Activated CD8-positive, alpha-beta memory T cell treated with anti-CD3 and anti-CD28 coated beads, Interleukin-2, amount 50 U/mL, for 1 hour (primary cell): Measurements from ENCODE around the gene SIRT5.

Experiments
- DNase-seq: peaks from one replicate; pipeline ENCODE4 v3.0.0-alpha.2; 2020; ENCODE audit errors: extremely low read depth

The SIRT5 gene

GRCh38 chr6:13553646-13554045, 20.8 kb upstream of the SIRT5 start:
- no peak for DNase-seq

DNA sequence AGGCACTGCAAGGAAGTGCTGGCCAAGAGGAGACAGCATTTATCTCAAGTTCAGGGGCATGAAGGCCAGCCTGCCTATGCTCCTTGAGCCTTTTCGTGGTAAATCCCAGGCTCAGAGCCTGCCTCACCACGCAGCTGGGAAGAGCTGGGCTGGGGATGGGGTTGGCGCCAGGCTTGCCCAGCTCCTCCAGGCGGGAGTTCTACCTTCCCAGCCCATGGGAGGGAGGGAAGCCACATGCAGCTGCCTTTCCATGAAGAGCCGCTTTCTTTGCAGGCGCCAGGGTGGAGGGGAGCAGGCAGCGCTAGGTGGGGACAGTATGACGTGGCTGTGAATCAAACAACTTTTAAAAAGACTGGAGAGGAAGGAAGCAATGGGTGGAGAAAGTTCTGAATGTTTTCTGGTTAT, 19.5 kb upstream of the SIRT5 start:
- no peak for DNase-seq

- DNase-seq, result no peak
These were observed 16.6 kb upstream of the SIRT5 start for GRCh38 chr6:13557841-13558240.

DNA sequence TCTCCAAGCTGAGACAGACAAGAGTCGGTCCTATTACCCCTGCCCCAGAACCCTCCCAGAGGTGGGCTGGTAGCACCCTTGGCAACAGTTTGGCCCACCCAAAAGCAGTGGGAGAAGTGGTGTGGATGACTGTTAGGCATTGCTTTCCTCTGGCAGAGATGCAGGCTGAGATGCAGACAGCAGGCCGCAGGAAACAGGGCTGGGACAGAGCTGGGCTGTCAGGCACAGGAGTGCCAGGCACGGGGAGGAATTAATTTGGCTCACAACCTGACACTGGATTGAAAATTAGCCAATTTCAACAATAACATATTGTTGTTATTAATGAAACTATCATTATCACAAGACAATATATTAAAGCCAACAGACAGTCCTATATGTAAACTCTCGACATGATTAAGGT, 15.7 kb upstream of the SIRT5 start:
- no peak for DNase-seq

GRCh38 chr6:13559251-13559650, 15.2 kb upstream of the SIRT5 start:
- no peak for DNase-seq

- DNase-seq, result no peak
These were observed 14.3 kb upstream of the SIRT5 start for GRCh38 chr6:13559968-13560650.

DNA sequence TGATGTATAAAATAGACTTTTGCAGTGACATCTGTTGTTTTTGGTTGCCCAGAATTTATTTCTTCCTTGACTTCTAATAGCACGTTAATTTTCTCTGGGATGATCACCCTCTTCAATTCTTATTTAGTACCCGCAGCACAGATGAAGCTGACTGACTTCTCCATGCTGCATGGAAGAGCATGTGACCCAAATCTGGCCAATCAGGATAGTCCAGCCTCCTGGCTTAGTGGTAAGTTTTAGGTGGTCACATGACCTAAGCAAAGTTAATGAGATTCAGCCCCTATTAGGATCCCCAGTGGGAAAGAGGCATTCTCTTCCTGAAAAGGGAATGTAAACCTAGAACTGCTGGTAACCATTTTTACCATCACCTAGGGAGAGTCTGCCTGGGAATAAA, 13.8 kb upstream of the SIRT5 start:
- DNase-seq, result no peak

DNA sequence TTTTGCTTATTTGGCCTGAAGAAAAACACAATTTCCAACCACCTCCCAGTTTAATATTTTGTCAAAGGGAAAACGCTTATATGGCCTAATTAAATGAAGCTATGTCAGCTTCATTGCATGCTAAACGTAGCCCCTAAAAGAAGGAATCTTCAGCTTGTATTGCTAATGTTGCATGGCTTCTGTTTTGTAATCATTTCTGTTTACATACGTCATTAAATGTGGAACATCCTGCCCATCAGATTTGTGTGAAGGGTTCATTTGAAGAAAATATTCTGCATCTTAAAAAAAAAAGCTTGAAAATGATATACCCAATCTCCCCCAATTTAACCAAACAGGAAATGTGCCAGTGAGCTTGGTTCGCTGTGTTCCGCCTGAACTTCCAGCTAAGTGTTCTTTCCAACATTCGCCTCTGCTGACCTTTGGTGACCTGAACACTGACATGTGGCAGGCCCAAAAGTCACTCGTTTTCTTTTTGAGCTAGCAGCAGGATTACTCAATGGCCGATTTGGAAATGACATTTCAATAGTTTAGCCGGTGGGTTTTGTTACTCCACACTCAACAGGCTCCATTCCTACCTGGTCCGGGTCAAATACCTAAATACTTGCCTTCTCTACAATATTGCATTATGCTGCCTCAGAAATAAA, 12.7 kb upstream of the SIRT5 start:
- no peak for DNase-seq

DNA sequence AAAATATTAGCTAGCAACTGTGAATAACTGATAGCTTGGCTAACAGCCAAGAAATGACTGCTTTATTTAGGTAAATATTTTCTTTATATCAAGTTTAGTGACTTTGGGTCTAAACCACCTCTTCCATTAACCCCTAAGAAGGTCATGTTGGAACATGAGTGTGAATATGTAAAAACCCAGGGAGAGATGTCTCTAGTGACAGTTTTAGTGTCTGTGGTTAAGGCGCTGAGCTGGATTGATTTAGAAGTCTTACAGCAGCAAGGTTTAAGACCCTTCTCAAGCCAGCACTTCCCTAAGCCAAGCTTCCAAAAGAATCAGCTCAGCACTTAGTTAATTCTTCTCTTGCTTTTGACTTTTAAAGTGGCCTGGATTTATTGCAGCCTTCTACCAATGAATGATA, 11.4 kb upstream of the SIRT5 start:
- DNase-seq, result no peak

DNA sequence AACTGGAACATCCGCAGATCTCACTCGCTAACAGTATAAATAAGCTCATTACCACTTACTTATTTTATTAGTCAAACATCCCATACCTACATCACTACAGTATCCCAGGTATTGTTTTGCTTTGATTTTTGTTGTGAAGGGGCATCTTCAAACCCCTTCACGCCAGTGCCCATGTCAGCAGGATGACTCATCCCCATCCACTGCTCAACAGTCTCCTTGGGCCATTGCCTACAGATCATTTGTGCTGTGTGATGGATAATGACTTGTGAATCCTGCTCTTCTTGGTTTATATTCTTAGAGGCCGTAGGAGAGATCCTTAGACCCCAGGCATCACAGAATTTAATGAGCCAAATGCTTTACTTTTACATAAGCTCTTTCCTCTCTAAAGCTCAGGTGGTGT, 8.5 kb upstream of the SIRT5 start:
- no peak for DNase-seq

- no peak for DNase-seq
These were observed 7.9 kb upstream of the SIRT5 start for GRCh38 chr6:13566500-13566899.

DNA sequence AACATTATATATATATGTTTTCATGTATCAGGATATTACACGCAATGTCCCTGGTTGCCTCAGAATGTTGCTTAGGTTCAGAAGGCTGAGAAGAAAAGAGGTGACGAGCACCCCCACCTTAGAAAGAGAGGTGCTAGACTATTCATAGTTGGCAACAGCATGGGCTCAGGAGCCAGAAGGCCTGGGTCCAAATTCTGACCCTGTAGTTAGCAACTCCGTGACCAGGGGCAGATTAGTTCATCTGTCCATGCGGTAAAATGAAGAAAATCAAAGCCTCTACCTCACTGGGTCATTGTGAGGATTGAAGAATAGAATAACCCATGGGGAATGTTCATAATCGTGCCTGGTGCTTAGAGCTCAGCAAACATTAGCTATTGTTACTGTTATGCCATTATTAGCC, 5.4 kb upstream of the SIRT5 start:
- no peak for DNase-seq

DNA sequence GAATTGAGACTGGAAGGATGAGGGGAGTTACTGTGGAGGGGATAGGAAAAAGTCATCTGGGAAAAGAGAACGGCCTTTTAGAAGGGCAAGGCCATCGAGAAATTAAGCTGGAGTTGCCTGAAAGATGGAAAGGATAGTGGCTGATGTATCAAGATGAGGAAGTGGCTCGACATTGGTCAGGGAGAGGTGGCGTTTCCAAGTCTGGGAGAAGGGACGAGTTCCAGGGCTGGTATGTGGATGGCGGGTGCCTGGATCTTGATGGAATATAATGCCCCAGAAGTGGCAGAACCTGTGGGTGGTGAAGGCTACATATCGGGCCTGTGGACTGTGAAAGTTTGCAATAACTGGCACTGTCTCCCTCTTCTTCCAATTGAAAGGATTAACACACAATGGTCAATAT, 2.2 kb upstream of the SIRT5 start:
- DNase-seq, result no peak

DNA sequence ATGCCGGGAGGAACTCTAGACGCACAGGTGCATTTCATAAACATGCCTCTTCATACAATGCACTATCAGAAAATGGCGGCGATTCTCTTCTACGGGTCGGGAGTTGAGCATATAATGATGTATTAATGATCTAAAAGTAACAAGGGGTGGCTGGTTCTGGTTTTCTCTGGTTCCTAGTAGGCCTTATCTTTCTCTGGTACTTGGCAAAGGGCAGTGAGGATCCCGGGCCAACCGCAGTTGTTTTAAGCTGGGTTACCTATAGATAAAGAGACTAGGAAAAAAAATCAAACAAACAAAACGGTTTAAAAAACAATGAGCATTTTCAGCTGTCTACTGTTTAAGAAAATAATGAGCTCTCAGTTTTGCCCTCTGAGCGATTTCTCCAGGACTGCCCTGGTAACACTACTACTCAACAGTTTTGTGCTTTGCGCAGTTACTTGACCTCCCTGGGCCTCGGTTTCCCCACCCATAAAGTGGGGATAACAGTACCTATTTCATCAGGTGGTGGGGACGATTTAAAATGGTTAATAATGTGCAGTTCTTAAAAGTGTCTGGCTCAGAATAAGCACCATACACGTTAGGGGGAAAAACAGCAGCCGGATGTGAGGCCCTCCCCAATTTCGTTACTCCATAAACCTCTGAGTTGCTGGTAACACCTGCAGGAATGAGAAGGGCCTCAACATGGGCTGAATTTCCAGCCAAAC, 1.3 kb upstream of the SIRT5 start:
- no peak for DNase-seq

DNA sequence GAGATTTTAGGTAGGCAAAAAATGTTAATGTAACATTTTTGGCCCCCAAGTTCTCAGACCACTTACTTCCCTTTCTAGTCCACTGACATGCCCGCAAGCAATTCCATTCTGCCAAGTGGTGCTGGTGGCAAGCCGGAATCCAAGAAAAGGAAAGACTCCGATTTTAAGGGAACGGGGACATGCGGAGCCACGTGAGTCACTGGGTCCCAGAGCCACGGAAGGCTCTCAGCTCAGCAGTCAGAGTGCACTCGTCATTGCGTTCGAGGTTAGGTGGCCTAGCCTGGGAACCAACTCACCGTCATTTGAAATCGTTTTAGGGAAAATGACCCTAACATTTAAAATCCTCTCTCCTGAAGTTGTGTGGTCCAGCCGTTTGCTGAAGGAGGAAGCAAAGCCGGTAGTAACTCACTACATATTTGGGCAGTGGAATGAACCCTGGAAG, 711 bp upstream of the SIRT5 start:
- no peak for DNase-seq

DNA sequence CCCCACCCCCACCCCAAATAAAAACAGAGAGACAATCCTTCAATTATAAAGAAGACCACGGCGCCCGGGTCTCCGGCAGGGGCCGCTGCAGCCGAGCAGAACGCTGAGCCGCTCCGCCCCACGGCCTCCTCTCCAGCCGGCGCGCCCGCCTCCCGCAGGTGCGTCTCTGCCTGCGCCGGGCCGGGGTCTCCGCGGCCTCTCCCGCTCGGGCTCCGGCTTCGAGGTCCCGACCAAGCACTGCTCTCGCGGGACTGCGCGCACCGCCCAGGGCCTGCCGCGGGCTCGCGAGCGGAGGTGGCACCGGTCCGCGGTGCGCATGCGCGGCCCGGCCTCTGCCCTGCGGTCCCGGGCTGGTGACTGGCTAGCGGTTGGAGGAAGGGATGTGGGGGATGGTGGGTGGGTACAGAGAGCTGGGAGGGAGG, 241 bp upstream of the SIRT5 start:
- DNase-seq, result peak; percentile 90

DNA sequence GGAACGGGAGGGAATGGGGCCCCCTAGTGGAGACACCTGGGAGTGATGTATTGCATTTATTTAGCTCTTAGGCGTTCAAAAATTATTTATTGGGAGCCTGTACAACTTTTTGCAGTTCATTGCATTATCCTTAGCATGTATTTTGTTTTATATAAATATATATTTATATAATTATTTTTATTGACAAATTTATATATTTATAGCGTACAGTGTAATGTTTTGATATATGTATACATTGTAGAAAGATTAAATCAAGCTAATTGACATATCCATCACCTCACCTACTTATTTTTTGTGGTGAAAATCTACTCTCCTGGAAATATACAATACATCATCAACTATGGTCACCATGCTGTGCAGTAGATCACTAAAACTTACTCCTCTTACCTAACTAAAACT, 975 bp downstream of the SIRT5 start:
- no peak for DNase-seq

- DNase-seq, result no peak
These were observed 1.6 kb downstream of the SIRT5 start for GRCh38 chr6:13576017-13576416.

DNA sequence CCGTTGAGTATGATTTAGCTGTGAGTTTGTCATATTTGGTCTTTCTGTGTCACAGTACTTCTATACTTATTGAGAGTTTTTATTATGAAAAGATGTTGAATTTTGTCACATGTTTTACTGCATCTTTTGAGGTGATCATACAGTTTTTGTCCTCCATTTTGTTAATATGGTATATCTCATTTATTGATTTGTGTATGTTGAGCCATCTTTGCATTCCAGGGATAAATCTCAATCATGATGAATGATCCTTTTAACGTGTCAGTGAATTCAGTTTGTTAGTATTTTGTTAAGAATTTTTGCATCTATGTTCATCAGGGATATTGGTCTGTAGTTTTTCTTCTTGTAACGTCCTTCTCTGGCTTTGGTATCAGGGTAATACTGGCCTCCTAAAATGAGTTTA, 3.5 kb downstream of the SIRT5 start:
- DNase-seq, result no peak

GRCh38 chr6:13579911-13580310, 5.5 kb downstream of the SIRT5 start:
- DNase-seq, result no peak

- no peak for DNase-seq
These were observed 7.4 kb downstream of the SIRT5 start for GRCh38 chr6:13581700-13582229.

DNA sequence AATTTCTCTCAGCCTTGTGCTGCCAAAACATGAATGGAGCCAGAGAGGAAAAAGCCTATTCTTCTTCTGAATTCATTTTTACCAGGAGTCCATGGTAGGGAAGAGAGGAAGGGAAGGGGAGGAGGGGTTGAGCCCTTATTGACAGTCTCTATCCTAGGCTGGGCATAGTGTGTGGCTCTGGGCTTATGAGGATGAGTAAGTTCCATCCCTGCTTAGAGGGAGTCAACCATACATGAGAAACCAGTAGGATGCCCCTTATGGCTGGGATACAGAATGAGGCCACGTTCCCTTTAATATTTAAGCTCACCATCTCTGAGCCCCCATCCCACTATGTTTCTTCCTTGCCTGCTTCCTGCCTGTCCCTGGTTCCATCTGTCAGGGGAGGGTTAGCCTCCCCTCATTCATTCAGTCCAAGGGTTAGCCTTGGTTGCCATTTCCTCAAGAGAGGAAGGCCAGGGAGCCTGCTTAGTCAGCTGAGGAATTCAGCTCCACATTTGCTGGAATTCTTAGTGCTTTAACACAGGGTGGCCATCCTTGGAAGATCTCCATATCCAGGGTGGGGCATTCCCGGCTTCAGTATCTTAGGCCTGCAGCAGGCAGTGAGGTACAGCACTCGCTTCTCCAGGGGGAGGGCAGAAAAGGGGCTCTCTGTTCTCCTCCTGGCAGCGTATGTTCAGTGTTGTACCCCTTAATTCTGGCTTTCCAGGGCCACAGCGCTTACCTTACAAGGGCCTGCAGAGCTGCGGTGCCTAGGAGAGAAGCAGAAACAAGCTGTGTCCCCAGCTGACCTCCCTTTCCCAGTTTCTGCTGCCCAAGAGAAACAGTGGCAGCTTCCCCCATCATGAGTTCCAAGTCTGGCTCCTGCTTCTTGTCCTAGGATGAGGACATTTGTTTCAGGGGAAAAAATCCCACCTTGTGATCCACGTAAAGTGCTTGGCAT, 12.5 kb downstream of the SIRT5 start:
- DNase-seq, result no peak
